Adrenal gland (tissue), 12 donors: ENCODE measurements around the gene IRF4. TPM values are rescaled to one million over a fixed set of nuclear protein-coding genes. Genes with fewer than 3 reads are reported as not detected.

Experiments used
- DNase-seq, 7 donors: peaks; one replicate each; pipeline ENCODE4 v3.0.0-alpha.2; 2019 to 2020
- H3K27ac ChIP-seq, 5 donors: fragments of 200-600 bp; sonication (generic) in 4 of 5; 1 replicate in 3 of 5; 2 replicates in 2 of 5; pipeline versions ENCODE4 v1.5.1 to v1.8.0; 2016 to 2020; ENCODE audit warnings: mild to moderate bottlenecking in 1 of 5
- H3K27me3 ChIP-seq: fragments of 200-600 bp; 2 replicates; pipeline ENCODE4 v1.8.0; 2021
- H3K36me3 ChIP-seq, 2 donors: fragments of 200-600 bp; replicated peaks in 1 of 2; 1 replicate in 1 of 2; 2 replicates in 1 of 2; pipeline versions ENCODE4 v1.5.1 to v1.8.0; 2018 to 2022
- H3K4me1 ChIP-seq, 2 donors: fragments of 200-600 bp; replicated peaks in 1 of 2; 1 replicate in 1 of 2; 2 replicates in 1 of 2; pipeline versions ENCODE4 v1.5.1 to v1.8.0; 2018 to 2021
- H3K4me3 ChIP-seq, 4 donors: fragments of 200-600 bp; sonication (generic) in 3 of 4; one replicate each; pipeline ENCODE4 v1.5.1; 2016 to 2018
- H3K9me3 ChIP-seq, 3 donors: fragments of 200-600 bp; sonication (generic) in 1 of 3; replicated peaks in 1 of 3; 1 replicate in 2 of 3; 2 replicates in 1 of 3; pipeline versions ENCODE4 v1.5.1 to v1.8.0; 2016 to 2021
- CTCF ChIP-seq, 6 experiments: fragments of 450-650 bp in 4 of 6; fragments of 200-600 bp in 2 of 6; sonication (generic) in 1 of 6; IDR thresholded peaks; 1 replicate in 5 of 6; 2 replicates in 1 of 6; pipeline versions ENCODE4 v1.5.1 to v1.8.0; 2016 to 2021; ENCODE audit warnings: antibody characterized with exemption in 6 of 6, mild to moderate bottlenecking in 2 of 6, moderate library complexity in 1 of 6
- POLR2A ChIP-seq, 2 donors: fragments of 450-650 bp; IDR thresholded peaks; one replicate each; pipeline ENCODE4 v1.6.1; 2017; ENCODE audit warnings: antibody characterized with exemption in 2 of 2, mild to moderate bottlenecking in 2 of 2, moderate library complexity in 1 of 2
- WGBS, 4 donors: extraction: QIAGEN DNeasy Blood & Tissue Kit in 2 of 4; methylation state at CpG; one replicate each; pipeline versions ENCODE4 v1.1.5 to v1.1.7; 2013 to 2017; 5-methylcytosine and 5-hydroxymethylcytosine counted together
- intact Hi-C, 2 donors: fragments of 100-400 bp; cut with DNase I; formaldehyde crosslinking; loops; one replicate each; pipeline versions ENCODE4 v1.14.1 to v1.15.0; 2022 to 2023
- polyA plus RNA-seq, 3 donors: library from polyadenylated mRNA; stranded (reverse); fragments of 200-250 nt in 2 of 3; fragments of 350-450 nt in 1 of 3; fragmentation: Illumina TruSeq in 1 of 3; extraction: RNeasy Lipid Tissue Mini Kit (QIAGEN cat#74804) in 1 of 3; gene quantifications; one replicate each; pipeline ENCODE4 v1.2.3, GENCODE V29; 2013 to 2014
- total RNA-seq, 9 donors: library from RNA; depleted of rRNA in 4 of 9; stranded (reverse); fragments of >200 nt in 4 of 9; fragments of 120-200 nt in 1 of 9; fragmentation: NEBNext Ultra II Directional in 1 of 9; extraction: Animal tissue kit (Norgen Biotek cat#: 25700) in 1 of 9; gene quantifications; one replicate each; pipeline versions ENCODE4 v1.1.0 to v1.2.4, GENCODE V29; 2013 to 2023
- donor health status: healthy with polysubstance abuse.
- donor health status: Bipolar disorder and iron deficiency.
- donor health status: DM: yes; HTN: yes; CAD: no.
- donor health status: DM: no; HTN: no; CAD: no.
- donor health status: DM: no; HTN: no; CAD: no.
- donor health status: DM: yes; HTN: yes; CAD: no.

The IRF4 gene
- total and polyA plus RNA-seq, 12 donors = 0.06 to 1.5 (median 0.48) TPM; not detected in 1

- Histone ChIP-seq H3K9me3 (no peaks in the 10 kb centered on the region), H3K36me3 (no peaks in the 10 kb centered on the region), H3K4me1 (no peaks in the 10 kb centered on the region), H3K27ac (no peak overlapping the region), H3K27me3 (no peaks in the 10 kb centered on the region), H3K4me3 (no peak overlapping the region)
- 72 to 76% (median 74%) methylated on average over 9 of the region's 9 CpGs for WGBS, 4 donors
- intact Hi-C loops = no loop called here
- TF ChIP-seq CTCF (IDR thresholded peaks at IDR 0.05) (no peak), POLR2A (IDR thresholded peaks at IDR 0.05) (no peak)
- no peak for DNase-seq
These were observed 36.0 kb upstream of the IRF4 start for GRCh38 chr6:355373-356208.

DNA sequence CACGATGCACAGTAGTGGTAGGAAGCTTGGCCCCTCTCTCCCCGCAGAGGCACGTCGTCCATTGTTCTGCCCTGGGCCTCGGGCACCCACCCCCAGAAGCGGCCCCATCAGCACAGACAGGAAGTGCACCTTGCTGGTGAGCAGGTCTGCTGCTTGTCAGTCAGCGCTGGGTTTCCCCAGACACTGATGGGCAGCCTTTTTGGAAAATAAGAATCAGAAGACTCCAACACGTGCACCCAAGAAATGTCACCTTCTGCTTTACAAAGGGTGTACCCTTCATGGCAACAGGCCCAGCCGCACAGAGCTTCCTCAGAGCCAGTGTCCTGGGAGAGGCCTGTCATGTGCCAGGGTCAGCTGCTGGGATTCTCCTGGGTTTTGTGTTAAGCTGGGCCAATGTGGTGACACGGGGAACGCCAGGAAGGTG, 34.7 kb upstream of the IRF4 start:
- Histone ChIP-seq H3K27me3 (no peaks in the 10 kb centered on the region), H3K4me3 (no peak overlapping the region), H3K36me3 (no peaks in the 10 kb centered on the region), H3K27ac (no peak overlapping the region), H3K4me1 (no peaks in the 10 kb centered on the region), H3K9me3 (no peaks in the 10 kb centered on the region)
- WGBS, 4 donors = 82 to 90% (median 86%) methylated on average over 10 to 11 of the region's 11 CpGs
- DNase-seq = no peak
- no peak for TF ChIP-seq POLR2A (IDR thresholded peaks at IDR 0.05)
- TF ChIP-seq CTCF (IDR thresholded peaks at IDR 0.05) = no peak
- intact Hi-C loops = no loop called here

- H3K9me3 ChIP-seq = no peaks in the 10 kb centered on the region
- no peaks in the 10 kb centered on the region for H3K36me3 ChIP-seq
- WGBS, 4 donors = 84 to 88% (median 86%) methylated on average over 11 to 12 of the region's 12 CpGs
- no peaks in the 10 kb centered on the region for H3K4me1 ChIP-seq
- DNase-seq = no peak
- no peak overlapping the region for H3K4me3 ChIP-seq
- H3K27ac ChIP-seq = no peak overlapping the region
- no peaks in the 10 kb centered on the region for H3K27me3 ChIP-seq
- TF ChIP-seq CTCF (IDR thresholded peaks at IDR 0.05) (no peak), POLR2A (IDR thresholded peaks at IDR 0.05) (no peak)
- intact Hi-C loops = no loop called here
These were observed 34.2 kb upstream of the IRF4 start for GRCh38 chr6:357261-357790.

DNA sequence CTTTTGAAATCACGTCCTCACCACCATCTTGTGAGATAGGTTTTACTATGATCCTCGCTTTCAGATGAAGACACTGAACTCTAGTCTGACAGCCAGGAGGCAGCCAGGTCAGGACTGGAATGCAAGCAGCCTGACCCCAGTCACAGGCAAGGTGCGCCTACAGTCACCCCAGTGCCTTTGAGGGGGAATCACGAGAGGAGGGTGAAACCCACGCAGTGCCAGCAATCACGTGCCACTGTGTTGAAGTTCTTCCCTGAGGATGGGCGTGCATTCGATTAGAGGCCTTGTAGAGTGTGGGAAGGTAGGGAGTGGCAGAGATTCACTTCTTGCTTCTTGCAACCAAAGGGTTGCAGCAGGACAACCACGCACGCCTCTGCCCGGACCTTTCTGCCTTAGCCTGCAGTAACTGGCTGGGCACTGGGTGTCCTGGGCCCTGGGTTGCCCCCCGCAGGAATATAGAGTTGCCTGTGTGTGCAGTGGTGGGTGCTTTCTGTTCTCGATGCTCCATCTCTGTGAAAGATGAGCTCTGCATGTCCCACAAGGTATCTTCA, 33.7 kb upstream of the IRF4 start:
- TF ChIP-seq CTCF (IDR thresholded peaks at IDR 0.05) (no peak), POLR2A (IDR thresholded peaks at IDR 0.05) (no peak)
- Histone ChIP-seq H3K27me3 (no peaks in the 10 kb centered on the region), H3K27ac (no peak overlapping the region), H3K36me3 (no peaks in the 10 kb centered on the region), H3K9me3 (no peaks in the 10 kb centered on the region), H3K4me1 (no peaks in the 10 kb centered on the region), H3K4me3 (no peak overlapping the region)
- 79 to 82% (median 79%) methylated on average over 13 of the region's 13 CpGs for WGBS, 4 donors
- no peak for DNase-seq
- intact Hi-C loops = no loop called here
